Right lobe of liver (tissue), 6 donors: ENCODE measurements around the gene BCO1. TPM values are rescaled to one million over a fixed set of nuclear protein-coding genes. Genes with fewer than 3 reads are reported as not detected.
"Not testable (repeated sequence)": the region's sequence is repeated elsewhere in the genome, so short reads cannot be mapped to it uniquely, and the experiment has no call there.

Experiments
- ATAC-seq, 4 donors: fragments of 200-7000 bp; cut with Tn5 transposase; one replicate each; pipeline ENCODE4 v1.9.1; 2020; ENCODE audit warnings: mild to moderate bottlenecking in 4 of 4, moderate library complexity in 4 of 4
- DNase-seq, 3 donors: peaks; one replicate each; pipeline ENCODE4 v3.0.0-alpha.2; 2020
- H3K27ac ChIP-seq, 3 donors: fragments of 200-600 bp; one replicate each; pipeline ENCODE4 v1.8.0; 2022
- H3K27me3 ChIP-seq, 2 donors: fragments of 200-600 bp; one replicate each; pipeline ENCODE4 v1.8.0; 2022
- H3K36me3 ChIP-seq, 4 donors: fragments of 200-600 bp; sonication (generic) in 1 of 4; one replicate each; pipeline versions ENCODE4 v1.5.1 to v1.8.0; 2017 to 2022; ENCODE audit warnings: control low read depth in 1 of 4
- H3K4me1 ChIP-seq, 4 donors: fragments of 200-600 bp; sonication (generic) in 1 of 4; one replicate each; pipeline versions ENCODE4 v1.5.1 to v1.8.0; 2017 to 2022; ENCODE audit warnings: control low read depth in 1 of 4
- H3K4me3 ChIP-seq, 3 donors: fragments of 200-600 bp; one replicate each; pipeline ENCODE4 v1.8.0; 2022
- H3K9me3 ChIP-seq, 4 donors: fragments of 200-600 bp; sonication (generic) in 1 of 4; one replicate each; pipeline versions ENCODE4 v1.5.1 to v1.8.0; 2017 to 2022; ENCODE audit warnings: control low read depth in 1 of 4
- CTCF ChIP-seq, 4 donors: fragments of 200-600 bp in 3 of 4; fragments of 450-650 bp in 1 of 4; IDR thresholded peaks; one replicate each; pipeline versions ENCODE4 v1.5.1 to v1.8.0; 2016 to 2022; ENCODE audit warnings: antibody characterized with exemption in 4 of 4, mild to moderate bottlenecking in 2 of 4
- POLR2A ChIP-seq: fragments of 450-650 bp; IDR thresholded peaks from one replicate; pipeline ENCODE4 v1.6.1; 2017; ENCODE audit warnings: antibody characterized with exemption, mild to moderate bottlenecking
- WGBS: methylation state at CpG from one replicate; pipeline ENCODE4 v1.1.6; 2018; ENCODE audit warnings: low coverage, low lambda C conversion rate; ENCODE audit not compliant: insufficient coverage; ENCODE audit errors: missing lambda C conversion rate; 5-methylcytosine and 5-hydroxymethylcytosine counted together
- intact Hi-C, 2 donors: fragments of 100-400 bp; cut with DNase I; formaldehyde crosslinking; loops; one replicate each; pipeline versions ENCODE4 v1.11.2 to v1.14.1; 2022
- total RNA-seq, 6 experiments: library from RNA; depleted of rRNA in 2 of 6; stranded (reverse); fragments of >200 nt in 2 of 6; fragmentation: NEBNext Ultra II Directional in 3 of 6; extraction: Animal tissue kit (Norgen Biotek cat#: 25700) in 3 of 6; gene quantifications; one replicate each; pipeline versions ENCODE4 v1.1.0 to v1.2.4, GENCODE V29; 2016 to 2023
- donor health status: DM: no; HTN: yes; CAD: no.
- donor health status: DM: no; HTN: no; CAD: no.
- donor health status: DM: no; HTN: no; CAD: no.
- donor health status: DM: no; HTN: yes; CAD: no.
- donor health status: DM: no; HTN: yes; CAD: no.

Gene BCO1
- total RNA-seq, 6 experiments from 2014 or later, result 0.11 to 0.55 (median 0.31) TPM; not detected in 1

GRCh38 chr16:81216706-81217105 is 21.8 kb upstream of the BCO1 start:
- DNase-seq, result peak in 1 of 3 donors; percentile 59
- Histone ChIP-seq H3K36me3 (no peaks in the 10 kb centered on the region), H3K4me1 (no peaks in the 10 kb centered on the region), H3K4me3 (no peak overlapping the region), H3K27ac (no peak overlapping the region), H3K9me3 (no peaks in the 10 kb centered on the region), H3K27me3 (no peaks in the 10 kb centered on the region)
- WGBS, result 55% methylated on average over 2 of the region's 2 CpGs
- intact Hi-C loops, result no loop called here
- TF ChIP-seq POLR2A, result no peak
- no peak for TF ChIP-seq CTCF (IDR thresholded peaks at IDR 0.05)
- ATAC-seq, result peak in 2 of 4 donors; percentile 19 to 76

GRCh38 chr16:81219151-81219550 is 19.3 kb upstream of the BCO1 start:
- Histone ChIP-seq H3K9me3 (no peaks in the 10 kb centered on the region), H3K4me3 (no peak overlapping the region), H3K27ac (no peak overlapping the region), H3K27me3 (no peaks in the 10 kb centered on the region), H3K4me1 (no peaks in the 10 kb centered on the region), H3K36me3 (no peaks in the 10 kb centered on the region)
- intact Hi-C loops, result no loop called here
- WGBS, result 72% methylated on average over 4 of the region's 9 CpGs
- DNase-seq, result no peak
- no peak for ATAC-seq
- TF ChIP-seq CTCF (IDR thresholded peaks at IDR 0.05), result no peak

GRCh38 chr16:81220349-81220748 is 18.1 kb upstream of the BCO1 start:
- TF ChIP-seq CTCF (IDR thresholded peaks at IDR 0.05) (no peak), POLR2A (no peak)
- no peaks in the 10 kb centered on the region for H3K27me3 ChIP-seq
- no peak overlapping the region for H3K27ac ChIP-seq
- H3K36me3 ChIP-seq, result no peaks in the 10 kb centered on the region
- H3K9me3 ChIP-seq, result no peaks in the 10 kb centered on the region
- DNase-seq (no peak), ATAC-seq (no peak)
- intact Hi-C loops, result no loop called here
- no peak overlapping the region for H3K4me3 ChIP-seq
- H3K4me1 ChIP-seq, result no peaks in the 10 kb centered on the region
- 51% methylated on average over 9 of the region's 9 CpGs for WGBS

- Histone ChIP-seq H3K4me3 (no peak overlapping the region), H3K4me1 (no peaks in the 10 kb centered on the region), H3K36me3 (no peaks in the 10 kb centered on the region), H3K27me3 (no peaks in the 10 kb centered on the region), H3K9me3 (no peaks in the 10 kb centered on the region), H3K27ac (no peak overlapping the region)
- ATAC-seq, result no peak
- no peak for DNase-seq
- no peak for TF ChIP-seq POLR2A
- no peak for TF ChIP-seq CTCF (IDR thresholded peaks at IDR 0.05)
- intact Hi-C loops, result no loop called here
- WGBS, result 97% methylated on average over 6 of the region's 6 CpGs
Observed at GRCh38 chr16:81221731-81222130, 16.8 kb upstream of the BCO1 start.

DNA sequence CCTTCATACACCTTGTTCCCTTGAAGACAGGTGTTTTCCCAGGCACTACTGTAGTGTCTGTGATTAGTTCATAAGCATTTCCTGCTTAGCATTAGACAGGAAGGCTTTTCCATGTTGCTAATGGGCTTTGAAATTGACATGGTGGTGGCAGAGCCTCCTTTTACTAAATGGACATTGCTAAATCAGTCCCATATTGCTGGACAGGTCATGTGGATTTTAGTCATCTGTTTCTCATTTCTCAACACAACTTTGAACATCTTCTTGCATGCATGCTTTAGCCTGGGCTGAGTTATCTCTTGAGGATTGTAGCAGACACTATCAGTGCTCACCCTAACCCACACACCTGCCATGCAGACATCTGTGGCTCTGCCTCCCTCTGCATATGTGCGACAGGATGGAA is 13.7 kb upstream of the BCO1 start:
- Histone ChIP-seq H3K27me3 (no peaks in the 10 kb centered on the region), H3K27ac (no peak overlapping the region), H3K9me3 (no peaks in the 10 kb centered on the region), H3K4me3 (no peak overlapping the region), H3K4me1 (no peaks in the 10 kb centered on the region), H3K36me3 (no peaks in the 10 kb centered on the region)
- intact Hi-C loops, result no loop called here
- 57% methylated on average over 1 of the region's 1 CpG for WGBS
- ATAC-seq (no peak), DNase-seq (no peak)
- TF ChIP-seq POLR2A (no peak), CTCF (IDR thresholded peaks at IDR 0.05) (no peak)

DNA sequence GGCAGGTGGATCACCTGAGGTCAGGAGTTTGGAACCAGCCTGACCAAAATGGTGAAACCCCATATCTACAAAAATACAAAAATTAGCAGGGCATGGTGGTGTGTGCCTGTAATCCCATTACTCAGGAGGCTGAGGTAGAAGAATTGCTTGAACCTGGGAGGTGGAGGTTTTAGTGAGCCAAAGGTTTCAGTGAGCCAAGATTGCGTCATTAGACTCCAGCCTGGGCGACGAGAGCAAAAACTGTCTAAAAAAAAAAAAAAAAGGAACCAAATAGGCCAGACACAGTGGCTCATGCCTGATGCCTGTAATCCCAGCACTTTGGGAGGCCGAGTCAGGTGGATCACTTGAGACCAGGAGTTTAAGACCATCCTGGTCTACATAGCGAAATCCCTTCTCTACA is 12.8 kb upstream of the BCO1 start:
- H3K4me1 ChIP-seq, H3K27ac ChIP-seq, H3K36me3 ChIP-seq, H3K9me3 ChIP-seq, H3K27me3 ChIP-seq, H3K4me3 ChIP-seq, intact Hi-C loops: not testable (repeated sequence)
- ATAC-seq (peak in 3 of 4 donors; percentile 44 to 71 (median 47)), DNase-seq (peak in 1 of 3 donors; percentile 51)
- WGBS, result 33% methylated on average over 5 of the region's 5 CpGs
